ENCODE results near the gene FAM193B. TPM values are rescaled to one million over a fixed set of nuclear protein-coding genes. Genes with fewer than 3 reads are reported as not detected.

Gene FAM193B
- total and polyA plus RNA-seq, 9 of the 15 experiments (the other 6 are each of a cell fraction or from before 2014, with no cell fraction given), result 4.4 to 76.4 (median 37.3) TPM

DNA sequence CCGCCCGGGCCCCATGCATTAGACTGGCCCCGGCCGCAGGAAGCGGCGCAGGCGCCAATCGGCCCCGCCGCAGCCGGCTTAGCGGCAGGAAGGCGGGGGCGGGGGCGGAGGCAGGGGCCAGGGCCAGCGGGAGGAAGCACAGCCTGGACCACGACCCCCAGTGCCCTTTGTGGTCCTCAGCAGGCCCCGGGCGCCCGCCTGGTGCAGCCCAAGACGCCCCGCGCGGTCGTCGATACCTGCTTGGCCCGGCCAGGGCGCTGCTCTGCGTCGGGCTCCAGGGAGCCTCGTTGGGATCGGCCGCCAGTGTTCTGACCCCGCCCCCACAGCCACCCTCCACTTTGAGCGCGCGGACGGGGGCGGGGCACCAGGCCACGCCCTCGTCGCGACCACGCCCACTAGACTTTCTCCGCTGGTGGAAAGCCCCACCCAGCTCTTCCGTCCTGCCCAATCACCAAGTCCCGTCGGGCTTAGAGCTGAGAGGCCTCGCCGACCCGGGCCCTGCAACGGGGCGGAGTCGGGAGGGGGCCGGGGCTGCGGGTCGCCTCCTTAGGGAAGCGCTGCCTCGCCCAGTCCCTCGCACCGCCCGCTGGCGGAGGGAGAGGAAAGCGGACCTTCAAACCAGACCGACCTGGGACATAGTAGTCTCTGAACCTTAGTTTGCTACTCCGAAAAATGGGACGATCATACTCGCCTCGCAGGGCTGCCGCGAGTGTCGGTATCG, 56.9 kb downstream of the FAM193B start, which contains the start of gene PDLIM7 (continued):
- TF ChIP-seq, protein P1, sequence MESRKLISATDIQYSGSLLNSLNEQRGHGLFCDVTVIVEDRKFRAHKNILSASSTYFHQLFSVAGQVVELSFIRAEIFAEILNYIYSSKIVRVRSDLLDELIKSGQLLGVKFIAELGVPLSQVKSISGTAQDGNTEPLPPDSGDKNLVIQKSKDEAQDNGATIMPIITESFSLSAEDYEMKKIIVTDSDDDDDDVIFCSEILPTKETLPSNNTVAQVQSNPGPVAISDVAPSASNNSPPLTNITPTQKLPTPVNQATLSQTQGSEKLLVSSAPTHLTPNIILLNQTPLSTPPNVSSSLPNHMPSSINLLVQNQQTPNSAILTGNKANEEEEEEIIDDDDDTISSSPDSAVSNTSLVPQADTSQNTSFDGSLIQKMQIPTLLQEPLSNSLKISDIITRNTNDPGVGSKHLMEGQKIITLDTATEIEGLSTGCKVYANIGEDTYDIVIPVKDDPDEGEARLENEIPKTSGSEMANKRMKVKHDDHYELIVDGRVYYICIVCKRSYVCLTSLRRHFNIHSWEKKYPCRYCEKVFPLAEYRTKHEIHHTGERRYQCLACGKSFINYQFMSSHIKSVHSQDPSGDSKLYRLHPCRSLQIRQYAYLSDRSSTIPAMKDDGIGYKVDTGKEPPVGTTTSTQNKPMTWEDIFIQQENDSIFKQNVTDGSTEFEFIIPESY (CRISPR knock-in tag; IDR thresholded peaks at IDR 0.05), result no peak; the same call in 1 of the 2 replicates
- TF ChIP-seq SMAD4 (CRISPR knock-in tag; conservative IDR thresholded peaks at IDR 0.05), result peak; percentile 74
- no peak for TF ChIP-seq ZNF324 (CRISPR knock-in tag; IDR thresholded peaks at IDR 0.05)
- TF ChIP-seq, protein P2, sequence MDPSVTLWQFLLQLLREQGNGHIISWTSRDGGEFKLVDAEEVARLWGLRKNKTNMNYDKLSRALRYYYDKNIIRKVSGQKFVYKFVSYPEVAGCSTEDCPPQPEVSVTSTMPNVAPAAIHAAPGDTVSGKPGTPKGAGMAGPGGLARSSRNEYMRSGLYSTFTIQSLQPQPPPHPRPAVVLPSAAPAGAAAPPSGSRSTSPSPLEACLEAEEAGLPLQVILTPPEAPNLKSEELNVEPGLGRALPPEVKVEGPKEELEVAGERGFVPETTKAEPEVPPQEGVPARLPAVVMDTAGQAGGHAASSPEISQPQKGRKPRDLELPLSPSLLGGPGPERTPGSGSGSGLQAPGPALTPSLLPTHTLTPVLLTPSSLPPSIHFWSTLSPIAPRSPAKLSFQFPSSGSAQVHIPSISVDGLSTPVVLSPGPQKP (CRISPR knock-in tag; IDR thresholded peaks at IDR 0.05), result no peak
- TF ChIP-seq, protein P3, sequence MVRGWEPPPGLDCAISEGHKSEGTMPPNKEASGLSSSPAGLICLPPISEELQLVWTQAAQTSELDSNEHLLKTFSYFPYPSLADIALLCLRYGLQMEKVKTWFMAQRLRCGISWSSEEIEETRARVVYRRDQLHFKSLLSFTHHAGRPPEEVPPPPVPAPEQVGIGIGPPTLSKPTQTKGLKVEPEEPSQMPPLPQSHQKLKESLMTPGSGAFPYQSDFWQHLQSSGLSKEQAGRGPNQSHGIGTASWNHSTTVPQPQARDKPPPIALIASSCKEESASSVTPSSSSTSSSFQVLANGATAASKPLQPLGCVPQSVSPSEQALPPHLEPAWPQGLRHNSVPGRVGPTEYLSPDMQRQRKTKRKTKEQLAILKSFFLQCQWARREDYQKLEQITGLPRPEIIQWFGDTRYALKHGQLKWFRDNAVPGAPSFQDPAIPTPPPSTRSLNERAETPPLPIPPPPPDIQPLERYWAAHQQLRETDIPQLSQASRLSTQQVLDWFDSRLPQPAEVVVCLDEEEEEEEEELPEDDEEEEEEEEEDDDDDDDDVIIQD (CRISPR knock-in tag; IDR thresholded peaks at IDR 0.05), result no peak
- TF ChIP-seq KDM2B (CRISPR knock-in tag; IDR thresholded peaks at IDR 0.05), result peak; percentile 77; the same call in 1 of the 2 replicates
- TF ChIP-seq ILK (tag; IDR thresholded peaks at IDR 0.05; ENCODE audit: borderline replicate concordance, low read depth), result no peak
- peak; percentile 49 for TF ChIP-seq RBM22 (IDR thresholded peaks at IDR 0.05; ENCODE audit: low read depth, low read length, poor library complexity, severe bottlenecking)
- TF ChIP-seq SMAD3 (CRISPR knock-in tag; conservative IDR thresholded peaks at IDR 0.05), result no peak
- TF ChIP-seq, protein P4, sequence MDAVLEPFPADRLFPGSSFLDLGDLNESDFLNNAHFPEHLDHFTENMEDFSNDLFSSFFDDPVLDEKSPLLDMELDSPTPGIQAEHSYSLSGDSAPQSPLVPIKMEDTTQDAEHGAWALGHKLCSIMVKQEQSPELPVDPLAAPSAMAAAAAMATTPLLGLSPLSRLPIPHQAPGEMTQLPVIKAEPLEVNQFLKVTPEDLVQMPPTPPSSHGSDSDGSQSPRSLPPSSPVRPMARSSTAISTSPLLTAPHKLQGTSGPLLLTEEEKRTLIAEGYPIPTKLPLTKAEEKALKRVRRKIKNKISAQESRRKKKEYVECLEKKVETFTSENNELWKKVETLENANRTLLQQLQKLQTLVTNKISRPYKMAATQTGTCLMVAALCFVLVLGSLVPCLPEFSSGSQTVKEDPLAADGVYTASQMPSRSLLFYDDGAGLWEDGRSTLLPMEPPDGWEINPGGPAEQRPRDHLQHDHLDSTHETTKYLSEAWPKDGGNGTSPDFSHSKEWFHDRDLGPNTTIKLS (IDR thresholded peaks at IDR 0.05; ENCODE audit: borderline replicate concordance, low read depth), result no peak
- no peak; the same call in 1 of the 2 replicates for TF ChIP-seq ELF1 (tag; IDR thresholded peaks at IDR 0.05)
- TF ChIP-seq, protein P5, sequence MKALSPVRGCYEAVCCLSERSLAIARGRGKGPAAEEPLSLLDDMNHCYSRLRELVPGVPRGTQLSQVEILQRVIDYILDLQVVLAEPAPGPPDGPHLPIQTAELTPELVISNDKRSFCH (CRISPR knock-in tag; IDR thresholded peaks at IDR 0.05), result no peak
- TF ChIP-seq, protein P5 (tag; IDR thresholded peaks at IDR 0.05), result no peak
- TF ChIP-seq ZNF133 (CRISPR knock-in tag; IDR thresholded peaks at IDR 0.05), result no peak
- TF ChIP-seq STAG1 (CRISPR knock-in tag; IDR thresholded peaks at IDR 0.05; ENCODE audit: borderline replicate concordance), result no peak
- TF ChIP-seq ZNF282 (CRISPR knock-in tag; IDR thresholded peaks at IDR 0.05), result no peak
- TF ChIP-seq GATAD2A (IDR thresholded peaks at IDR 0.05), result 0 out of 2 replicates have a peak, but pooled peaks have one; percentile 39

Data from K562 (cell line).